ENCODE measurements around the gene TLE2.

GRCh38 chr19:2962018-2962670 is 66.9 kb downstream of the TLE2 start:
- TF ChIP-seq CTCF (conservative IDR thresholded peaks at IDR 0.05; ENCODE audit: low read depth, low read length) (peak; percentile 95), RAD21 (IDR thresholded peaks at IDR 0.05; ENCODE audit: low read length) (peak; percentile 85), SMC3 (IDR thresholded peaks at IDR 0.05; ENCODE audit: low read depth, low read length) (peak; percentile 62), POLR2A (IDR thresholded peaks at IDR 0.05; ENCODE audit: low read depth, low read length) (no peak), BHLHE40 (IDR thresholded peaks at IDR 0.05; ENCODE audit: low read depth, low read length) (0 out of 2 replicates have a peak, but pooled peaks have one; percentile 23), RFX5 (IDR thresholded peaks at IDR 0.05; ENCODE audit: low read depth, low read length) (no peak), USF2 (IDR thresholded peaks at IDR 0.05; ENCODE audit: low read depth, low read length) (no peak), MXI1 (IDR thresholded peaks at IDR 0.05; ENCODE audit: borderline replicate concordance, low read depth, low read length) (no peak), NFE2L2 (IDR thresholded peaks at IDR 0.05; ENCODE audit: low read depth, low read length) (no peak), FOS (IDR thresholded peaks at IDR 0.05; ENCODE audit: low read depth, low read length) (peak; percentile 61; the same call in 1 of the 2 replicates)
